GM18951 (cell line): ENCODE results near the gene PRKN.

Experiments used
- POLR2A ChIP-seq: IDR thresholded peaks from 4 replicates; pipeline ENCODE4 v1.6.1; 2011; ENCODE audit warnings: mild to moderate bottlenecking; ENCODE audit not compliant: insufficient read length, insufficient read depth; ENCODE audit errors: extremely low read depth
- in situ Hi-C: fragments of 300-500 bp; cut with MboI; formaldehyde crosslinking; loops from one replicate; pipeline ENCODE4 v1.12.0; 2022; ENCODE audit warnings: low sequenced_read_pairs, mixed read lengths, inconsistent platforms; ENCODE audit not compliant: unreplicated experiment

PRKN gene

DNA sequence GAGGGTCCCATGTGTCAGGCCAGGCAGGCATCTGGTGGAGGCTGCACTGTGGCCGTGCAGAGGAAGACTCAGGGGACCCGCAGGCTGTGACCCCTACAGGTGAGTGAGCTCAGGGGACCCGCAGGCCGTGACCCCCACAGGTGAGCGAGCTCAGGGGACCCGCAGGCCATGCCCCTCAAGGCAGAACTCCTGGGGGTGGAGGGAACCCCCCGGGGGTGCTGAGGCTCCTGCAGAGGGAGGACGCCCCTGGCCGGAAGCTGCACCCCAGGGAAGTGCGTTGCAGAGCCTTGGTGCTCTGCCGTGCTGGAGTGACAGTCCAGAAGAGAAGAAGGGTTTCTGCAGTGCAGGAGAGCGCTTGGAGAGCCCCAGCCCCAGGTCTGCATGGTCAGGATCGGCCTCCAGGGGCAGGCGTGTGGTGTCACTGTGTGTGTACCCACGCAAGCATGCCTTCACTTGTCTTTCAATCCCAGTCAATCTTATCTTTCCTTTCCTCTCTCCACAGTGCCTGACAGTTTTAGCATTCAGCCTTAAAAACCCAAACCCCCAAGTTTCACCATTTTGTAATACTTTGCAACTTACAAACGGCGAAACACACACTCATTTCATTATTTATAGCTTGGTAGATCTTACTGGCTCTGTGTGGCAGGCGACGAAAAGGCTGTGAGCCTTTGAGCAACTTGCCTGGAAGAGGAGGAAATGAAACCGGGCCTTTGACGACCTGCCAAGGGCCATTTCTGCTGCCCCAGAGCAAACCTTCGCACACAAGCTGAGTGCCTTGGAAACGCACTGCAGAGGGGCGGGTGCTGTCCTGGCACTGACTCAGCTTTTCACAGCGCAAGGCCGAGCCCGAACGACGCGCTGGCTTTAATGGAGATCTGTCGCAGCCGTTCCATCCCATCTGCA lies 1352.3 kb downstream of the PRKN start:
- no peak for TF ChIP-seq POLR2A
- in situ Hi-C loops, result loop anchor here (10.0 kb wide), 2 partner anchors 440 to 630 kb away; no protein-coding TSS in a partner anchor

DNA sequence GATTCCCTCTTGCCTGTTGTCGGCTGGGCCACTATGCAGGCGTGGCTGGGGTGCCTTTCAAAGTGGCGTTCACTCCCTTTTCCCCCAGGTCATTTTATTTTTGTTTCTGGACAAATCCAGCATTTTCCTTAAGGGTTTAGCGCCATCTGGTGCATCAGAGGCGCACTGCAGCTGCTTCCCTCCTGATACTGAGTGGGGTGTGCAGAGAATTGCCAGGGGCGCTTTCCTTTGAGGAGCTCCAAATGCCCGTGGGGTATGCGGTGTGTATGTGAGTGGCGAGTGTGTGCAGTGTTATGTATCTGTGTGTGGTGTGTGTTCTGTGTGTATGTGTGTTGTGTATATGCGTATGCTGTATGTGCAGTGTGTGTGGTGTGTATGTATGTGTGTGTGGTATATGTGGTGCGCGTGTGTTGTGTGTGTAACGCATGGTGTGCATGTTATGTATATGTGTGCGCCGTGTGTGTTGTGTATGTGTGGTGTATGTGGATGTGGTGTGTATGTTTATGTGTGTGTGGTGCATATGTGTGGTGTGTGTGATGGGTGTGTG lies 1353.6 kb downstream of the PRKN start:
- in situ Hi-C loops, result loop anchor here (10.0 kb wide), 2 partner anchors 439 to 629 kb away; no protein-coding TSS in a partner anchor
- TF ChIP-seq POLR2A, result no peak

DNA sequence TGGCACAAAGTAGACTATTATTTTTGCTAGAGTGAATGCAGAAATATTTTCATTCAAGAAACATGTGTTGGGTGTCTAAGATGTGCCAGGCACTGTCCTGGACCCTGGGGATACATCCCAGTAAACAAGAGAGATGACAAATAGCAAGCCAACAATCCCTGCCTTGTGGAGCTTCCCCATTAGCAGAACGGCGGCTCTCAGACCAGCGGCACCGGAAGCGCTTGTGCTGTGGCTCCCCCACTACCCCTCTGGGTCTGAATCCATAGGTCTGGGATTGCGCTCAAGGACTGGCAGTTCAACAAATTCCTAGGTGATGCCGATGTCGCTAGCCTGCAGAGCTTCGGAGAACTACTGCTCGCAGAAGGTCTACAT lies 1355.2 kb downstream of the PRKN start:
- TF ChIP-seq POLR2A, result no peak
- in situ Hi-C loops, result loop anchor here (10.0 kb wide), 2 partner anchors 438 to 628 kb away; no protein-coding TSS in a partner anchor

DNA sequence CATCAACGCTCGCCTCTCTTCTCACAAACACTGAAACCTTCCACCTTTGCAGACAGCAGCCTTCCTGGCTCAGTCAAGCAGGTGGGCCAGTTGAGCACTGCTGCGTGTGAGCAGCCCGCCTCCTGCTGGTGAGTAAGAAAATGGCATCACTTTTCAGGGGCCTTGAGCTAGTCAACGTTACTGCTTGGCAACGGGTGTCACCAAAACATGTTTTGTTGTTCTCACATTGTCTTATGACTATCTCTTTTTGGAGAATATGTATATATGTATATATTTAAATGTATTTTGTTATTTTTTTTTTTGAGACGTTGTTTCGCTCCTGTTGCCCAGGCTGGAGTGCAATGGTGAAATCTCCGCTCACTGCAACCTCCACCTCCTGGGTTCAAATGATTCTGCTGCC lies 1356.7 kb downstream of the PRKN start:
- in situ Hi-C loops, result loop anchor here (10.0 kb wide), 2 partner anchors 436 to 626 kb away; no protein-coding TSS in a partner anchor
- no peak for TF ChIP-seq POLR2A

DNA sequence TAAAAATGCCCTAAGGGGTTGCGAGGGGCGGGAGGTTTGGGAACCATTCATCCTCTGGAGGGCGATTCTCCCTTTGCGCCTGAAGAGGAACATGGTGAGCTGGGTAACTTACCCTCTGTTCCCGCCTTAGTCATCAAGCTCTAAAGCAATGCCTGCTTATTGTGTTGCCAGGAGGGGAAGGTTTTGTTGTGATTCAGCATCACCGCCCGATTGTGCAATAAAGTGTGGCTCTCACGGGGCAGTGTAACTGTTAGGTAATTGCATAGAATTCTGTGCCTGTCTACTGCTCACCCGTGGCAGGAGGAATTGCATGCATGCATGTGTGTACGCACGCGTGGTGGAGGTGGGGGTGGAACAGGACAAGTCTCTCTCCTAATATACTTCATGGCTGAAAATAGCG lies 1358.2 kb downstream of the PRKN start:
- TF ChIP-seq POLR2A, result no peak
- in situ Hi-C loops, result no loop called here

DNA sequence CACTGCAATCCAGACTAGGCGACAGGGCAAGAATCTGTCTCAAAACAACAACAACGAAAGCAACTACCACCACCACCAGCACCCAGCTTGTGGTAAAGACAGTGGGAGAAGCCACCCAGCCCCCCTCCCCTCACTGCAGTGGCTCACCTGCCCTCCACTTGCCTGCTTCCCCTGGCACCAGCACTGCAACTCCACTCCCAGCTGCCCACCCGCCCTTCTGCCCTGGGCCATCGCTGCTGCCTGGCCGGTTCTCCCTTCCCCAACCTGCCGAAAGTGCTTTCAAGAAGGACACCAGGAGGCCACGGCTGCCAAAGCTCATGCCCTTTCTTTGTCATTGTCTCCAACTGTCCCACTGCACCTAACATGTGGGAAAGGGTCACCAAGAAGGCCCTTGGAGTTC lies 1359.1 kb downstream of the PRKN start:
- in situ Hi-C loops, result no loop called here
- no peak for TF ChIP-seq POLR2A

DNA sequence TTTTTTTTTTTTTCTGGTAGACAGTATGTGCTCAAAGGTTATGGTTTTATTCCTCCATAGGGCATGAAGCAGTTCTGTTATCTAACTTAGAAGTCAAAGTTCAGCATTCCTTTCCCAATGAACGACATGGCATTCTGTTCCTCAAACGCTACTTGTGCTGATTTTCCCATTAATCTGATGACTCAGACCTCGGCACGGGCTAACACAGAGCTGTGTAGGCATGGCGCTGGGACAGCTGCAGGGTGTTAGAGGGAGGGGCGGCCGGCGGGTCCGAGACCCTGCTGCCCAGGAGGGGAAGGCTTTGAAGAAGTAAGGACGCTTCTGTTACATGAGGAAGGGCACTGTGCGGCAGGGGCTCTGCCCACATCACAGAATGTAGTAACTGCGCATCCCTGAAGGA lies 1360.1 kb downstream of the PRKN start:
- no peak for TF ChIP-seq POLR2A
- in situ Hi-C loops, result no loop called here

DNA sequence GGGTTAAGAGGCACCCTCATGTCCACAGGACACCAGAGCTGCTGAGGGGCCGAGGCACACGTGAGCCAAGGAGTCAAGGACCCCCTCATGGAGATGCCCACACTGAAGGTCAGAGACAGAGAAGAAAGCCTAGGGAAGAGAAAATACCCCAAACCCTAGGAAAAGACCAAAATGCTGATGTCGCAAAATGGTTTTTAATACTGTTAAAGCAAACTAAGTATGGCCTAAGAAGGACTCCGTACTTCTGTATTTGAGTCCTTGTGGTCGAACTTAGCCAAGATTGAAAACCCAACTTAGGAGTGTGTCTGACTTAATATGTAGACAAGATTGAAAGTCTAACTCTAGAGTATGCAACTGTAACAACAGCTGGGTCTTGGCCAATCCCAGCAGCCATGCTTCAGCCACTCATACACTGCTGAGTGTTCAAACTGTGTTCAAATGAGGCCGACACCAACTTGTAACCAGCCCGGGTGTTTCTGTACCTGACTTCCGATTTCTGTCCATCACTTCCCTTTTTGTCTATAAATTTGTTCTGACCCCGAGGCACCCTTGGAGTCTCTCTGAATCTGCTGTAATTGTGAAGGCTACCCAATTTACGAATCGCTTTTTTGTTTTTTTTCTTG lies 1361.2 kb downstream of the PRKN start:
- TF ChIP-seq POLR2A, result no peak
- in situ Hi-C loops, result no loop called here

DNA sequence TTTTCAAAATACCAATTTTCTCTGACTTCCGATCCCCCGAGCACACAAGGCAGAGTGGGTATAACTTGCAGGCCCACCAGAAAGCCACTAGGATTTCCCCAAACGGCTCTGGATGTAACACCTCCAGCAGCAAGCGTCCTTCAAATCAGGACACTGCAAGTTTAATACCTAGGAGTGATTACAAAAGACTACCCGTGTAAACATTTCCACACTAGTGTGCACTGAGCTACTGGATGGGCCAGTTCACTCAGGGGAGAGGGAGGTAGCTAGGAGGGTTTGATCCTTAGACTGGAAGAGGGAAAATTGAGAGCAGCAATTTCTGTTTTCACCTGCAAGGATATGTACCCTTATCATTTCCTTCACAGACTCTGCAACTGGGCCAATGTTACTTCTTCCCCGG lies 1361.9 kb downstream of the PRKN start:
- no peak for TF ChIP-seq POLR2A

DNA sequence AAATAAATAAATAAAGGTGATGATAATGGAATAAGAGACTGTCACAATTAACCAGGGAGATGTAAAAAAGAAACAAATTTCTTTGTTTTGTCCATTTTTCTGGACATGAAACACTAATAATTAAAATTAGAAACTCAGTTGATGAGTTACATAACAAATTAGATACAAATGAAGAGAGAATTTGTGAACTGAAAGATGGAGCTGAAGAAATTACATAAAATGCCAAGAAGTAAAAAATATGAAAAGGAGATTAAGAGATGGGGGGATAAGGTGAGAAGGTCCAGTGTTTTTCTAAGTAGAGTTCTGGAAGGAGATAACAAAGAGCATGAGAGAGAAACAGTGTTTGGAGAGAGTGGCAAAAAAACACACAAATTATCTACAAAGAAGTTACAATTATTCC lies 1364.3 kb downstream of the PRKN start:
- in situ Hi-C loops, result no loop called here
- no peak for TF ChIP-seq POLR2A

More for the DNA sequence above, 1361.9 kb downstream of the PRKN start:
- in situ Hi-C loops, result no loop called here

DNA sequence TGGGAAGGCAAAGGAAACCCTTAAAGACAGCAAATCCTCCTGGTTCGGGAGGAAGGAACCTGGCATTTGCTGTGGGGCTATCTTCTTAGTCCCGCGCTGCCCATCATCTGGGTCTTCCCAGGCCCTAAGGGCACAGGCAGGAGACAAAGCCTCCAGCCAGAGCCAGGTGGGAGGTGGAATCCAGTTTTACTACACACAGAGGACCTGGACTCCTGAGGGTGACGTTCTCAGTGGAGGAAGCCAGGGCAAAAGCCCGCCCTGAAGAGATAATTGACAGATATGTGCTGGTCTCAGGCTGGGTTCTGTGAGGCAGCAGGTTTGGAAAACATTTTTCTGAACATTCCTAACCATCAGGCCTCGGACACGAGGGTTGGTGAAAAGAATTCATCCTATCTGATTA lies 1365.3 kb downstream of the PRKN start:
- in situ Hi-C loops, result no loop called here
- no peak for TF ChIP-seq POLR2A

DNA sequence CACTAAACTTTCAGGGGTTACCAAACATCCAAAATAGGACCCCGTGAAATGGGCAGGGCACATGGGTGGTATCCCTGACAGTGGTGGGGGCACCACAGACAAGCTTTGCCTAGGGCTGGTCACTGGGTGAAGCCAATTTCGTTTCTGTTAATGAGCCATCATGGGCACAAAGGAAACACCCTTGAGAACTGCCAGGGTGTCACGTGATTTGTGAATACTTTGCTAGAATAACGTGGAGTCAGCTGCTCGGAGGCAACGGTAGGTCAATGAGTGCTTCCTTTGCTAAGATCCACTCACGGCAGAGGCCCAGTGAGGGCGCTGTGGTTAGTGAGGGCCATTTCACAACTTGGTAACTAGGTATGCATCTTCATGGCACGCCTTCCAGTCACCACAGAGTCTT lies 1366.0 kb downstream of the PRKN start:
- in situ Hi-C loops, result no loop called here
- TF ChIP-seq POLR2A, result no peak

DNA sequence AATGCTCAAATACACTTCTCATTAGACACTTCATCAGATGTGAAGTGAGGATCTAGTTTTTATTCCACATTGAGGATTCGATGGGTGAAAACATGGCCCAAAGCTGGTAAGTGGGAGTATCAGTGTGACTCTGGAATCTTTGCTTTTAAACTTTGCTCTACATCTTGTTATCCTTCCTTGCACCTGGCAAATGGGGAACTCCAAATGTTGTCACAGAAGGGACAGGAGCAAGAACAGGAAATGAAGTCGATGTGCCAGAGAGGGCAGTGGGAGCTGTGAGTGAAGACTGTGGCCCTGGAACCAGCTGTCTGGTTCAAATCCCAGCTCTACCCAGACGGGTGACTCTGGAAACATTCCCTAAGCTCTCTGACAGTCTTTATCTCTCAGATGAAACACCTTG lies 1367.0 kb downstream of the PRKN start:
- in situ Hi-C loops, result no loop called here
- TF ChIP-seq POLR2A, result no peak
